Right lobe of liver (tissue), 4 donors: ENCODE results near the gene CCDC158.

Experiments
- CTCF ChIP-seq, 4 donors: fragments of 200-600 bp in 3 of 4; fragments of 450-650 bp in 1 of 4; IDR thresholded peaks; one replicate each; pipeline versions ENCODE4 v1.5.1 to v1.8.0; 2016 to 2022; ENCODE audit warnings: antibody characterized with exemption in 4 of 4, mild to moderate bottlenecking in 2 of 4
- POLR2A ChIP-seq: fragments of 450-650 bp; IDR thresholded peaks from one replicate; pipeline ENCODE4 v1.6.1; 2017; ENCODE audit warnings: antibody characterized with exemption, mild to moderate bottlenecking
- donor health status: DM: no; HTN: no; CAD: no.
- donor health status: DM: no; HTN: no; CAD: no.
- donor health status: DM: no; HTN: yes; CAD: no.

GRCh38 chr4:76449362-76449767 is 28.4 kb upstream of the CCDC158 start:
- no peak for TF ChIP-seq CTCF (IDR thresholded peaks at IDR 0.05)
- no peak for TF ChIP-seq POLR2A
